Right lobe of liver (tissue), 4 donors: ENCODE data around the gene DDR2.
A peak's percentile ranks its signal among the peaks of the same experiment; 100 is the strongest.
"Not testable (repeated sequence)": the region's sequence is repeated elsewhere in the genome, so short reads cannot be mapped to it uniquely, and the experiment has no call there.

Source experiments
- POLR2A ChIP-seq: fragments of 450-650 bp; IDR thresholded peaks from one replicate; pipeline ENCODE4 v1.6.1; 2017; ENCODE audit warnings: antibody characterized with exemption, mild to moderate bottlenecking
- TF ChIP-seq, protein P1 (sequence below), 4 donors: fragments of 200-600 bp in 3 of 4; fragments of 450-650 bp in 1 of 4; IDR thresholded peaks; one replicate each; pipeline versions ENCODE4 v1.5.1 to v1.8.0; 2016 to 2022; ENCODE audit warnings: antibody characterized with exemption in 4 of 4, mild to moderate bottlenecking in 2 of 4
- donor health status: DM: no; HTN: no; CAD: no.
- donor health status: DM: no; HTN: no; CAD: no.
- donor health status: DM: no; HTN: yes; CAD: no.

DNA sequence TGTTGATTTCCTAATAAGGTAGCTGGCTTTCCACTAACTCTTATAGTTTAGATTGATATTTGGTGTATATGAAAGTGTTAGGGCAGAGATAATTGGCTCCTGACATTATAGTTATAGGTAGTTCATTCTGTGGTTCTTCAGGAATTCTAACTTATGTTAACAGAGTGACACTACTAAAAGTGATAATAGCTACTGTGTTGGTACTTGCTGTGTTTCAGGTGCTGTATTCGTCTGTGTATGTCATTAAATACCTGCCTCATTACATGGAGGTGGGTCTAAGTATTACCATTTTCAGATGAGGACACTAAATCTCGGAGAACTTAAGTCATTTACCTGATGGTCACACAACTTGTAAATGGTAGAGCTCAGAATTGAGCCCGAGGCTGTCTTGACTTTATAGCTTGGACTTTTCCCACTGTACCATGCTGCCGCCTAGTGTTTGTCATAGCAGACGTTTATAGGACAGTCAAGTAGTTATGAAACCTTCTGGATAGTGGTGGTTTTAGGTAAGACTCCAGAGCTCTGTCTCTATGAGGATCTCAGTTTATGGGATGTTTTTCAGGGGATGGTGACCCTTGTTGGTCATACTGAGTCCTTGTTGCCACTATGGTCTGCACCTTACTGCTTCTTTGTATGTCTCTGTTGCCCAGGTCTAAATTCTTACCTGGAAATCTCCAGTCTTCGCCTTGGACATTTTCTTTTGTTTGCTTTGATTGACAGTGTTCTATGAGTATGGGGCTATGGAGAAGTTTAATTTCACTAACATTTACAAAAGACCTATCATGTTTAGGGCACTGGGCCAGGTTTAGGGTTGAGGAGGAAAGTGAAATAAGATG is 167.9 kb downstream of the DDR2 start:
- TF ChIP-seq, protein P1, sequence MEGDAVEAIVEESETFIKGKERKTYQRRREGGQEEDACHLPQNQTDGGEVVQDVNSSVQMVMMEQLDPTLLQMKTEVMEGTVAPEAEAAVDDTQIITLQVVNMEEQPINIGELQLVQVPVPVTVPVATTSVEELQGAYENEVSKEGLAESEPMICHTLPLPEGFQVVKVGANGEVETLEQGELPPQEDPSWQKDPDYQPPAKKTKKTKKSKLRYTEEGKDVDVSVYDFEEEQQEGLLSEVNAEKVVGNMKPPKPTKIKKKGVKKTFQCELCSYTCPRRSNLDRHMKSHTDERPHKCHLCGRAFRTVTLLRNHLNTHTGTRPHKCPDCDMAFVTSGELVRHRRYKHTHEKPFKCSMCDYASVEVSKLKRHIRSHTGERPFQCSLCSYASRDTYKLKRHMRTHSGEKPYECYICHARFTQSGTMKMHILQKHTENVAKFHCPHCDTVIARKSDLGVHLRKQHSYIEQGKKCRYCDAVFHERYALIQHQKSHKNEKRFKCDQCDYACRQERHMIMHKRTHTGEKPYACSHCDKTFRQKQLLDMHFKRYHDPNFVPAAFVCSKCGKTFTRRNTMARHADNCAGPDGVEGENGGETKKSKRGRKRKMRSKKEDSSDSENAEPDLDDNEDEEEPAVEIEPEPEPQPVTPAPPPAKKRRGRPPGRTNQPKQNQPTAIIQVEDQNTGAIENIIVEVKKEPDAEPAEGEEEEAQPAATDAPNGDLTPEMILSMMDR (IDR thresholded peaks at IDR 0.05): peak; percentile 30 to 60 (median 58)
- TF ChIP-seq POLR2A: not testable (repeated sequence)
